Small intestine (tissue), 7 donors: ENCODE measurements around the gene BUB3. TPM values are rescaled to one million over a fixed set of nuclear protein-coding genes. Genes with fewer than 3 reads are reported as not detected.

Experiments used
- DNase-seq, 2 donors: peaks; one replicate each; pipeline versions ENCODE4 v3.0.0 to v3.0.0-alpha.2; 2013
- FAIRE-seq: peaks from 2 replicates; lab custom pipeline; 2012; peaks lifted over from hg19 to GRCh38; lab: Jason Lieb, UNC
- H3K27ac ChIP-seq, 3 donors: one replicate each; pipeline ENCODE4 v1.5.1; 2013; ENCODE audit warnings: low read length in 2 of 3, mild to moderate bottlenecking in 2 of 3, control low read depth in 1 of 3, inconsistent platforms in 1 of 3, low read depth in 1 of 3, moderate library complexity in 1 of 3
- H3K27me3 ChIP-seq, 3 donors: one replicate each; pipeline ENCODE4 v1.6.1; 2013; ENCODE audit warnings: low read length in 3 of 3, inconsistent platforms in 1 of 3; ENCODE audit not compliant: control insufficient read depth in 3 of 3, insufficient read depth in 3 of 3
- H3K36me3 ChIP-seq, 3 donors: one replicate each; pipeline ENCODE4 v1.6.1; 2013; ENCODE audit warnings: low read length in 3 of 3, inconsistent platforms in 1 of 3, low read depth in 1 of 3, mild to moderate bottlenecking in 1 of 3, moderate library complexity in 1 of 3; ENCODE audit not compliant: control insufficient read depth in 3 of 3, insufficient read depth in 2 of 3
- H3K4me1 ChIP-seq, 3 donors: one replicate each; pipeline ENCODE4 v1.6.1; 2013; ENCODE audit warnings: low read length in 2 of 3, inconsistent platforms in 1 of 3, low read depth in 1 of 3, mild to moderate bottlenecking in 1 of 3, moderate library complexity in 1 of 3; ENCODE audit not compliant: control insufficient read depth in 3 of 3, insufficient read depth in 2 of 3
- H3K4me3 ChIP-seq, 3 donors: one replicate each; pipeline ENCODE4 v1.5.1; 2013; ENCODE audit warnings: low read length in 3 of 3, control low read depth in 1 of 3, inconsistent platforms in 1 of 3, low read depth in 1 of 3, mild to moderate bottlenecking in 1 of 3, moderate library complexity in 1 of 3
- H3K9me3 ChIP-seq, 2 donors: one replicate each; pipeline ENCODE4 v1.6.1; 2013; ENCODE audit warnings: low read depth in 1 of 2, low read length in 1 of 2; ENCODE audit not compliant: control insufficient read depth in 2 of 2, insufficient read depth in 1 of 2
- WGBS, 3 donors: extraction: QIAGEN DNeasy Blood & Tissue Kit; methylation state at CpG; one replicate each; pipeline ENCODE4 v1.1.7; 2013; 5-methylcytosine and 5-hydroxymethylcytosine counted together
- polyA plus RNA-seq, 4 donors: library from polyadenylated mRNA; stranded (reverse) in 3 of 4; unstranded in 1 of 4; fragments of 200-250 nt in 3 of 4; fragments of 120-200 nt in 1 of 4; gene quantifications; one replicate each; pipeline versions ENCODE4 v1.2.1 to v1.2.3, GENCODE V29; 2013
- donor health status: healthy with polysubstance abuse.
- donor health status: control.
- donor health status: control.
- donor health status: Bipolar disorder and iron deficiency.
- donor health status: healthy.

Gene BUB3
- polyA plus RNA-seq, 4 donors, result 37.6 to 83.6 (median 63.8) TPM

GRCh38 chr10:123200531-123200930 lies 46.3 kb downstream of the BUB3 start:
- Histone ChIP-seq H3K27me3 (no peaks in the 10 kb centered on the region), H3K4me3 (no peak overlapping the region), H3K4me1 (no peaks in the 10 kb centered on the region), H3K27ac (no peak overlapping the region), H3K9me3 (no peaks in the 10 kb centered on the region), H3K36me3 (no peaks in the 10 kb centered on the region)
- FAIRE-seq (no peak), DNase-seq (no peak)
- WGBS, 3 donors, result 72 to 78% (median 75%) methylated on average over 6 of the region's 6 CpGs

DNA sequence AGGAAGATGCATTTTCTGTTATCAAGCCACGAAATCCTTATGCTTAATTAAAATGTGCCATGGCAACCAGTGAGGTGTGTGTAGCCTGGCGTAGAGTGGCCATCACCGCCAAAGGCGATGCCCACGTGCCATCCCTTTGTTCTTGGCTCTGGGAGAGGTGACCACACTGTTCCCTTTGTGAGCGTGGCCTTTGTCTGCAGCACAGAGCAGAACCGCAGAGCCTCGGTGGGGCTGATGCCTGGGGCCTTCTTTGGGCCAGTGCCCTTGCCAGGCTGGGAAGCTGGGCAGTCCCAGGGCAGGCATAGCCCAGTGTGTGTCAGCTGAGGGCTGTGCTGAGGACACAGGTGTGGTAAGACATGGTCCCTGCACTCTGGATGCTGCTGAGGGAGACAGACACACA lies 48.3 kb downstream of the BUB3 start:
- Histone ChIP-seq H3K9me3 (no peaks in the 10 kb centered on the region), H3K4me3 (no peak overlapping the region), H3K27ac (no peak overlapping the region), H3K36me3 (no peaks in the 10 kb centered on the region), H3K27me3 (no peaks in the 10 kb centered on the region), H3K4me1 (no peaks in the 10 kb centered on the region)
- DNase-seq (no peak), FAIRE-seq (no peak)
- 90 to 92% (median 90%) methylated on average over 8 of the region's 8 CpGs for WGBS, 3 donors

DNA sequence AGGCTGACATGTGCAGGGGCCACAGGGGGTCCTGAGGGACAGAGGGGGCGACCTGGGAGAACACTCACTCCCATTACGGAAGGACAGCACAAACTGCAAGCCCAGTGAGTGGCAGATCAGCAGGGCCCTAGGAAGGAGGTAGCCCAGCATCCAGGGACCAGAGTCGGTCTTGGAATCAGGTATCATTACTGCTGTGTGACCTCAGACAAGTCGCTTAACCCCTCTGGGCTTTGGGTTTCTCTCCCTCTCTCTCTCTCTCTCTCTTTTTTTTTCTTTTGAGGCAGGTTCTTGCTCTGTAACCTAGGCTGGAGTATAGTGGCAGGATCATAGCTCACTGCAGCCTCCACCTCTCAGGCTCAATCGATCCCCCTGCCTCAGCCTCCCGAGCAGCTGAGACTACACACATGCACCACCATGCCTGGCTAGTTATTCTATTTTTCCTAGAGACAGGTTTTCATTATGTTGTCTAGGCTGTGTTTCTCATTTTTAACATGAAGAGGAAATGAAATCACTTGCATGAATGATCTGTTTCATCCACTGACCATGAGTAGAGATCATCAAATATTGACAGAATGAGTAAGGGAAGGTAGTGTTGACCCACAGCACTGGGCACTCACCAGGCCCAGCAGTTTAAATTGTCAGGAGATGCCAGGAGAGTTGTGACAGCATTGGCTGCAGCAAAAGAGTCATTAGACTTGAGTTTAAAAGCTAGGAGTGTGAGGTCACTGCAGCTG lies 49.4 kb downstream of the BUB3 start:
- 85 to 92% (median 89%) methylated on average over 6 of the region's 6 CpGs for WGBS, 3 donors
- Histone ChIP-seq H3K36me3 (no peaks in the 10 kb centered on the region), H3K9me3 (peaks cover 0 to 3% of the 10 kb centered on the region in 2 donors), H3K27ac (no peak overlapping the region), H3K4me3 (no peak overlapping the region), H3K4me1 (no peaks in the 10 kb centered on the region), H3K27me3 (no peaks in the 10 kb centered on the region)
- FAIRE-seq (no peak), DNase-seq (no peak)

GRCh38 chr10:123204127-123204461 lies 49.9 kb downstream of the BUB3 start:
- Histone ChIP-seq H3K27me3 (no peaks in the 10 kb centered on the region), H3K4me1 (no peaks in the 10 kb centered on the region), H3K9me3 (peaks cover 0 to 4% of the 10 kb centered on the region in 2 donors), H3K27ac (no peak overlapping the region), H3K36me3 (no peaks in the 10 kb centered on the region), H3K4me3 (no peak overlapping the region)
- 47 to 93% (median 78%) methylated on average over 1 of the region's 1 CpG for WGBS, 3 donors
- DNase-seq (no peak), FAIRE-seq (no peak)

DNA sequence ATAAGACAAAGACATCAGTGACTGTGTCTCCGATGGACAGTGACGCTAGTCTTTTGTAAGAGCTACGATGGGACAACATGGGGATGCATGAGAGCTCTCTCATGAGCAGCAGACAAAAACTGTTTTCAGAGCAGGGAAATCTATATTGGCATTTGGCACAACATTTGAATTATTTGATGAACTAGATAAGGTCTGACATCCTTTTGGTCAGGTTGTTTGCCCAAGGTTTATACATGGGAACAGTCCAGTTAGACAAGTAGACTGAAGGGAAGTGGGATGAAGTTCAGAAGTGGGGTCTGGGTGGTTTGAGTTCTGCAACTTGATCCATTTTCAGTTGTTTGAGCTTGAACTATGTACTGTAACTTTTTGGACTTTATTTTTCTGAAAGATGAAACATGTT lies 50.8 kb downstream of the BUB3 start:
- Histone ChIP-seq H3K27ac (no peak overlapping the region), H3K36me3 (no peaks in the 10 kb centered on the region), H3K9me3 (peaks cover 0 to 4% of the 10 kb centered on the region in 2 donors), H3K27me3 (no peaks in the 10 kb centered on the region), H3K4me3 (no peak overlapping the region), H3K4me1 (no peaks in the 10 kb centered on the region)
- FAIRE-seq (no peak), DNase-seq (no peak)
- 94 to 99% (median 95%) methylated on average over 3 of the region's 3 CpGs for WGBS, 3 donors

DNA sequence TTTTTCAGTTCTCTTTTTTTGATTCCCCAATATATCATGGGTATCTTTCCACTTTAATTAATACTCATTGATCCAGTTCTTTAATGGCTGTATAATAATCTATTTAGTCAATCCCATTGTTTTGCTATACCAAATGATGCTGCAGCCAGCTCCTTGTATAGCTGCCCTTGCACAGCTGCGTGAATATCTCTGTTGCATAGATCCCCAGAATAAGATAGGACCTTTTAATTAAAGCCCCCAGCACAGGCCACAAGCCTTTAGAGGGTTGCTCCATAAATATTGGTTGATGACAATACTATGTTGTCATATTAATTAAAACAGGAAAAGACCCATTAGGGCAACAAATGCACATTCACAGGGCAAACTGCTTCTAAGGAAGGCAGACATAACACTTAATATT lies 57.9 kb downstream of the BUB3 start:
- H3K4me3 ChIP-seq, result no peak overlapping the region
- peaks cover 0 to 4% of the 10 kb centered on the region in 2 donors for H3K9me3 ChIP-seq
- no peak overlapping the region for H3K27ac ChIP-seq
- no peaks in the 10 kb centered on the region for H3K4me1 ChIP-seq
- DNase-seq, result no peak
- H3K36me3 ChIP-seq, result no peaks in the 10 kb centered on the region
- 90 to 96% (median 90%) methylated on average over 1 of the region's 1 CpG for WGBS, 3 donors
- FAIRE-seq, result no peak
- H3K27me3 ChIP-seq, result no peaks in the 10 kb centered on the region

DNA sequence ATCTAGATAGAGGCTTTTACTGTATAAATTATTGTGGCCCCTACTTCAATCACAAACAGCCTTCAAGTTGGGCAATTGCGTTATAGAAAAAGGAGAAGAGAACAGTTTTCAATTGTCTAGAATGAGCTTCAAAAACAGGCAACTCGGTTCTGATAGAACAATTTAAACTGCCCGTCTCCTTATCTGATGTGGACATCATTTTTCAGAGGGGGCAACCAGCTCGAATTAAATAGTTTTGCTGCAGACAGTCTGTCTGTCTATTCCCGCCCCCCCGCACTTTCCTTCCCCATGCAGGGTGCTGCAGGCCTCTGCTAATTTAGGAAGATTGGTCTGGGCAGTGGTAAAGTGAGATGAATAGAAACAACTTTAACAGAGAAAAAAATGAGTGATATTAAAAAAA lies 58.4 kb downstream of the BUB3 start:
- Histone ChIP-seq H3K9me3 (peaks cover 0 to 4% of the 10 kb centered on the region in 2 donors), H3K4me1 (no peaks in the 10 kb centered on the region), H3K4me3 (no peak overlapping the region), H3K36me3 (no peaks in the 10 kb centered on the region), H3K27ac (no peak overlapping the region), H3K27me3 (no peaks in the 10 kb centered on the region)
- DNase-seq (no peak), FAIRE-seq (no peak)
- 72 to 86% (median 79%) methylated on average over 6 of the region's 6 CpGs for WGBS, 3 donors

DNA sequence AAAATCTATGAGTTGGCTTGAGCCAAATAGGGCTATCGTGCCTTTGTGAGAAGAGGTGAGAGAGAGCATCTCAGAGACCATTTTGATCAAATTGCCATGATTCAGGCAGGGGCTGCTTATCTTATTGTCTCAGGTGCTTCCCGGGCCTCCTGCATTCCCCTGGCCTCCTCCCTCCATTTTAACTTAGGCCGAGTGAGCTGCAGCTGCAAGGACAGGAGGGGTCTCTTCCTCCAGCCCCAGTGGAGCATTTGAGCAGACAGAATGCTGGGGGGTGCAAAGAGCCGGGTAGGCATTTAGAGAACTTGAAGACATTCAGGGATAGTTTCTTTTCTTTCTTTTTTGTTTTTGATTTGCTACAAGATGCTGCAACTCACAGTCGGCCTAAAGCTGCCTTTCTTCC lies 59.0 kb downstream of the BUB3 start:
- no peaks in the 10 kb centered on the region for H3K27me3 ChIP-seq
- no peaks in the 10 kb centered on the region for H3K4me1 ChIP-seq
- H3K4me3 ChIP-seq, result no peak overlapping the region
- DNase-seq (no peak), FAIRE-seq (no peak)
- WGBS, 3 donors, result 76 to 81% (median 80%) methylated on average over 5 of the region's 5 CpGs
- H3K9me3 ChIP-seq, result peaks cover 0 to 4% of the 10 kb centered on the region in 2 donors
- no peaks in the 10 kb centered on the region for H3K36me3 ChIP-seq
- no peak overlapping the region for H3K27ac ChIP-seq
